ENCODE results near the gene TBX5. TPM values are rescaled to one million over a fixed set of nuclear protein-coding genes. Genes with fewer than 3 reads are reported as not detected.
"Not testable (repeated sequence)": the region's sequence is repeated elsewhere in the genome, so short reads cannot be mapped to it uniquely, and the experiment has no call there.

TBX5 gene
- total RNA-seq, 1 donor from 2014 or later = 0.20 TPM

DNA sequence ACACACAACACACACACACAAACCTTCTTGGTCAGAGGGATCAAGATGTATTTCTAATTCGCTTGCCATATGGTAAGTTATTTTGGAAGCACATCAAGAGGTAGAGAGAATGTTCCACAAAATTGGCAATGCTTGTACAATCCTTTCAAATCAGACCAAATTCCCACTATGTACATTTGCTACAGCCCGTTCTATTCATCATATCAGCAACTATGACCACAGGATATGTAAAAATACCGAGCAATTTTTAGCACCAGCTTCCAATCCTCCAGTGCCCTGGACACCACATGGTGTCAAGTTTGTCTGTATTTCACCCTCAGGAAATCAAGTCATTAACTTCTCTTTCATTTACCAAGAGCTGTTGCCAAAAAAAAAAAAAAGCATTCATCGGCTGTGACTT lies 21.2 kb downstream of the TBX5 start:
- DNase-seq (ENCODE audit: low spot score) = no peak

DNA sequence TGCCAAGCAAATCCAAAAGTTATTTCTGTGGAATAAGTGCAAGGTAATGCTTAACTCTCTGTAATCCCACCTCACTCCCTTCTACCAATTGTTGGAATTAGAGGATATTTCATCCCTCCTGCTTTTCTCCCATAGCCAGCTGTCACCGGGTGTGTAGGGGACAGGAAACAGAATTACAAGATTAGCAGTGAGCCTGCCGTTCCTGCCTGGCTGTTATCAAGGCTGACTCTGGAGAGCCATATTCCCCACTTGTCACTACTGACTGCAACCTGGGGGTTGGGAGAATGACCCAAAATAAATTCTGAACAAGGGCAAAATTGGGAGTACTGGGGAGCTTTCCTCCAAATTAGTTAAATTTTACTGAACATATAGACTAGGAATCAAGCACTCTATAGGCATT lies 24.8 kb downstream of the TBX5 start:
- no peak for DNase-seq (ENCODE audit: low spot score)

DNA sequence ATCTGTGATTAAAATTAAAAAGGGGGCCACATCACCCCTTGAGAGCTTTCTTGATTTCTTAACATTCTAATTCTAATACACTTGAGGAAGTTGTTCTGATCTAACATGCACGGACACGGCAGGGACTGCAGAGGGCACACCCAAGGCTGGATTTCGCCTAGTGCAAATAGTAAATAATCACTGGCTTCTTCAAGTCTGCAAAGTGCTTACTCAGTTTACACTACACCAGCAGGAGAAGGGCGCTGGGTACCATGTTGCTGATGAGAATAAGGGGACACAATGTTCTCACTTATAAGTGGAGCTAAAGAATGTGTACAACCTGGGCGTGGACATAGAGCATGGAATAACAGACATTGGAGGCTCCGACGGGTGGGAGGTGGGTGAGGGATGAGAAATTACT lies 34.2 kb downstream of the TBX5 start:
- DNase-seq (ENCODE audit: low spot score) = no peak

DNA sequence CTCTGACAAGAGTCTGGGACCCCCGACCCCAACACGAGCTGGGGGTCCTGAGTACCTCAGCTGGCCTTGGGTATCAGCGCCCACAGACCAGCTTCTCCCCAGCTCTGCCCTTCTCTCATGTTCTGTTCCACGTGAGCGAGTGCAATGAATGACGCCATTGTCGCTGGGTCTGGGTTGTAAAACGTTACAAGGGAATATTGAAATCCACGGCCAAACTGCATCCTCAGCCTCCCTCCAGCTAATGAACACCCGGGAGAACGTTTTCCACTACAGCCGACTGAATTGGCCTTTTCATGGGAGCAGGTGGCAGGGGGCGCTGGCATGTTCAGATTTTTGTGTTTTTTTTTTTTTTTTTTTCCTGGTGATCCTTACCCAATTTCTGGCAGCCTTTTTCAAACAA lies 34.7 kb downstream of the TBX5 start:
- DNase-seq (ENCODE audit: low spot score) = no peak

DNA sequence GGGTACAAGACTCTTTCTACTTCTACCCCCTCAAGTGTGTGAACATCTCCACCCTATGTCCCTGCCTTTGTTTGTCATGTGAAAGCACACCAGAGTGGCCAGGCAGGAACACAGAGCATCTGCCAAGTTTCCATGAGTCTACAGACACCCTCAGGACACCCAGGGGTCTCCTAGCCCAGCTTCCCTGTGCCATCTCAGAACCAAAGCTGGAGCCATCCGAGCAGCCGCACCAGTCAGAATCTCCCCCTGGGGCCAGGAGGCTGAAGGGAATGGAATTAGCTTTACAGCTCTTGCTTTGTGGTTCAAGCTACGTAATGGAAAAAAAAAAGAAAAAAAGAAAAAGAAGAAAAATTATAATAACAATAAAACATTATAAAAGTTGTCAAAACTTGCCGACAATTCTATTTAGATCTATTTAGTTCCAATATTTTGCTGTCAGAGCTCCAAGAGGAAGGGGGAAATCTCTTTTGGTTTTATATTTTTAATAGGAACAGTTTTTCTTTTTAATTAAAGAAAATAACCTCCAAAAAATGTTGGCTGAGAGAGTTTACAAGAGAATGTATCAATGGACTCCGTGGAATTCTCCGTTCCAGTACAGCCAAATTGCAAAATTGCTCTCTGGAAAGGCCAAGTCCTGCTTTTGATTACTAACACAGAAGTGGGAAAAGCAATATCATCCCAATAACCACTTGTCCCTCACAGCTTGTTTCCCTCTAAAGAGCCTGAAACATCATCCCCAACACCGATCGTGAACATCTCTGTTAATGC lies 37.1 kb downstream of the TBX5 start:
- DNase-seq (ENCODE audit: low spot score) = no peak

DNA sequence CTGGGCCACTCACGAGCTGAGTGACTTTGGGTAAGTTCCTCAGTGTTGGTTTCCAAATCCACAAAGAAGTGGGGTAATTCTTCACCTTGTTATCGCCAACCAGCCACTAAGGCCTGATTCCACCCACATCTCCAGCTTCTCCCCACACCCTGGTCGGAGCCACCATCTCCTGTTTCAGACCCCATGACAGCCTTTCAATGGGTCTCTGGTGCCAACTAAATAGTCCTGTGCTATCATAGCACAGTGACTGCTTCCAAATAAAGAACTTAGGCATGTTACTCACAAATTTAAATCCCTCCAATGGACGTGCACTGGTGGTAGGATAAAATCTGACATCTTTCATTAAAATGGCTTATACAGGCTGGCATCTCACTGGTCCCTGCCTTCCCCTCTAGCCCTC lies 44.0 kb downstream of the TBX5 start:
- no peak for DNase-seq (ENCODE audit: low spot score)

DNA sequence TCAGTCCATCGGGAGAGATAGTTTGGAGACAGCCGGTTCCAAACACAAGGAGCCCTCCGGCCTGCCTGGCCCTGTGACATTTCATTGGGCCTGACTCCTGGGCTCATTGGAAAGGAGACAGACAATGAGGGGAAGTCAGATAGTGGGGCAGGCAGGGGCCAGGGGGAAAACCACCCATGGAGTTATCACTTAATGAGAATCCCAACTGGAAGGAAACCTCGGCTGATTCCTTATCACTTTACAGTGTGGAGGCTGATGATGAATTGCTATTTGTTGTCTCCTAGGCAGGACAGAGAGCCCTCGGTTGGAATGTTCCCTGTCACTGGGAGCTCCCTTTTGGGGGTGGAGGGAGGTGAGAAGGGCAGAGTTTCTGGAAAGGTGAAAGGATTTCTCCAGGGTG lies 44.4 kb downstream of the TBX5 start:
- no peak for DNase-seq (ENCODE audit: low spot score)

DNA sequence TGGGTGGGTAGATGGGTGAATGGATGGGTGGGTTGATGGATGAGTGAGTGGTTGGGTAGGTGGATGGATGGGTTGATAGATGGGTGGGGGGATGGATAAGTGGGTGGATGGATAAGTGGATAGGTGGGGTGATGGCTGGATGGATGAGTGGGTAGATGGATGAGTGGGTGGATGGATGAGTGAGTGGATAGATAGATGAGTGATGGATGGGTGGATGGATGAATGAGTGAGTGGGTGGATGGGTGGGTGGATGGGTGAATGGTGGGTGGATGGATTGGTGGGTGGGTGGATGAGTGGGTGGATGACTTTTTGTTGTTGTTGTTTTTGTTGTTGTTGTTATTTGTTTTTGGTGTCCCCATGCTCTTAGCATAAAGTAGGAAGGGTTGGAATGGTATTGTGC lies 45.5 kb downstream of the TBX5 start:
- DNase-seq (ENCODE audit: low spot score) = no peak

DNA sequence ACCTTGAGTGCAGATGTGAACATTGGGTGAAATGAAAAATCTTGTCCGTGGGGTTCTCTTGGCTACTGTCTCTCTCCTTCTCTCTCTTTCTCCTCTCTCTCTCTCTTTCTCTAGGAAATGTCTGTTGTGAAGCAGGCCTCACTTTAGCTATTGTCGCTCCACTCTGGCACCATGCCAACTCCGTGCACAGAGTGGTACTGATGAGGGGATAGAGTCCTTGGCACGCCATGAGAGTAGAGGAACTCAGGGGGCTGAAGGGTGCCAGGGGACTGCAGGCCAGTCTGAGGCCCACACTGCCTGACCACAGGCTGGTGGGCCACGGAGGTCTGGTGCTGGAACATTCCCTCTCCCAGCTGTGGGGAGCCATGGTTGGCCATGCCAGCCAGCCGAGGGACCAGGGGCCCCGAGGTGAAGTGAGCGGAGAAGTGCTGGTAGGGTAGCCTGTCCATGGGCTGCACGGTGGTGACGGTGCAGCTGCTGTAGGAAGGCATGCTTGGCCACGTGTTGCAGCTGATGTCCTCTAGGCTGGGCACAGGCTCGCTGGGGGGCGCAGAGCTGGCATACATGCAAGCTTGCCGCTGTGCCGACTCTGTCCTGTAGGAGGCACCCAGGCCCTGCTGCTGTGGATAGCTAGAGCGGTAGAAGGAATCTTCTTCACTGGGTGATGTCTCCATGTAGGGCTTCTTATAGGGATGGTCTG lies 50.4 kb downstream of the TBX5 start:
- DNase-seq (ENCODE audit: low spot score) = no peak

DNA sequence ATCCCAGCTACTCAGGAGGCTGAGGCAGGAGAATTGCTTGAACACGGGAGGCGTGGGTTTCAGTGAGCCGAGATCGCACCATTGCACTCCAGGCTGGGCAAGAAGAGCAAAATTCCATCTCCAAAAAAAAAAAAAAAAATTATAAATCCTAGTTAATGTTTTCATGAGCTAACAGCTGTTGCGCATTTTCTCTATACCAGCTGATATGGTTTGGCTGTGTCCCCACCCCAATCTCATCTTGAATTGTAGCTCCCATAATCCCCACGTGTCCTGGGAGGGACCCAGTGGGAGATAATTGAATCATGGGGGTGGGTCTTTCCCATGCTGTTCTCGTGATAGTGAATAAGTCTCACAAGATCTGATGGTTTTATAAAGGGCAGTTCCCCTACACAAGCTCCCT lies 56.7 kb downstream of the TBX5 start:
- not testable (repeated sequence) for DNase-seq (ENCODE audit: low spot score)

DNA sequence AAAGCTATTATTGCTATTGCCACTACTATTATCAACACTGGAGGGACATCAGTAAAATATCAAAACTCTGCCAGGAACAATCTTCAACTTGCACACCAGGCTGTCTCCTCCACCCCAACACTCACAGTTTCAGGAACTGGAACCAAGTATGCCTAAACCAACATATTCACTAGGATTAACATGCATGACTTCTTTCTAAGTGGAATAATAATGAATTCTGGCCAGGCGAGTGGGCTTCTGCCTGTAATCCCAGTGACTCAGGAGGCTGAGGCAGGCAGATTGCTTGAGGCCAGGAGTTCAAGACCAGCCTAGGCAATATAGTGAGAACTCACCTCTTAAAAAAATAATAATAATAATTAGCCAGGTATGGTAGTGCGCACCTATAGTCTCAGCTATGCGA lies 58.1 kb downstream of the TBX5 start:
- no peak for DNase-seq (ENCODE audit: low spot score)

DNA sequence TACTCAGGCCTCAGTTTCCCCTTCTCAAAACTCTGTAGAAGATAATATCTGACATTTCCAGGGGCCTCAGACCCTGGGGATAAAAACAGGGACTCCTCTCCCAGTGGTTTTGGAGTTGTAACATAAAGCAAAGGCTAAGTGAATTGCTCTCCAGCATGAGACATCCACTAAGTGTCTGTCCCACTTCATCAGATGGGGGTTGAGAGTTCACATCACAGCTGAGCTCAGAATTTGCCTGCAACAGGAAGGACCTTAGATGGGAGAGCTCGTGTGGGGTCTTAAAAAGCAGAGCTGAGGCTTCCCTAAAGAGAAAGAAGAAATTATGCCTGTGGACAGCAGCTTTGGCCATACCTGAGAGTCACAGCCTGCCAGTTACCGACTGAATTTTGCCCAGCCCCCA lies 61.1 kb downstream of the TBX5 start:
- no peak for DNase-seq (ENCODE audit: low spot score)

DNA sequence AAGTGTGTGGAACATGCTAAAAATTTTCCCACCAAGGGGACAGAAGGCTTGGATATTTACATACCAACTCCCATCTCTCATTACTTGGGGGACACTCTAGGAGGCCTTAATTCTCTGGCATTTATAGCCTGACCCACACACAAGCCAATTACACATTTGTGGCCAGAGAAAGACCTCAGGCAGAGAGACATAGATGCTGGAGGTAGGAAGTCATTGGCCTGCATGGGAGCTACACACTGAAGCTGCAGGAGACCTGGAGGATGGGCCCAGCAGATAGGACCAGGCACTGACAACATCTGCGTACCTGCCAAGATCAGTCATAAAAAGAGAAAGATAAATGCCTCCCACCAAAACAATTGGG lies 61.7 kb downstream of the TBX5 start:
- no peak for DNase-seq (ENCODE audit: low spot score)

DNA sequence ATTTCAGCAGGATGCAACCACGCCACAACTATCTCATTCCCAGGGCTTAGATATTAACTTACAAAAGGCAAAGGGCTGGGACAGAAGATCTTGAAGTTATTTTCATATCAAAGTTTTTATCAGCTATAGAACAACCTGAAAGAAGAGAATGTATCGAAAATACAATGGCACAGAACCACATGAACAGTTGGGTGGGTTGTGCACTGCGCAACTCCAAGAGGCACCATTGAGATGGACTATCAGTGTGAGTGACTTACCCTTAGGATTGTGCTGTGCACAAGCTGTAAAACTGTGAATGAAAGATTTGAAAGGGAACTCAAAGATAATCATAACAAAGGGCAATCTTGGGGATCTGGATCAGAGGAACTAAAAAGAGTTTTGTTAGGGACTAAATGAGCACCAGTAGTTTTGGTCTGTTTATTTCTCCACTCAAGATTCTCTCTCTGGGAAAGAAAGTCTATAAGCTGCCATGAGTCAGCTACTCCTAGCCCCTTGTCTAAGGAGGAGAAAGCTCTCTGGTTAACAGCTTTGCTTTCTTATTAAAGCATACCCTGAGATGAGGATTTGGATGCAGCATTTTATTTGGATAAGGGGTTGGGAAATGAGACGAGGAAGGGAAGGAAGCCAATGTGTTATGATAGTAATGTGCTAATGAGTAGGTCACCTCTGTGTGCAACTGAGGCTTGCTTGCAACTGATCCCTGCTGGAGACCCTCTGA lies 62.2 kb downstream of the TBX5 start:
- no peak for DNase-seq (ENCODE audit: low spot score)

DNA sequence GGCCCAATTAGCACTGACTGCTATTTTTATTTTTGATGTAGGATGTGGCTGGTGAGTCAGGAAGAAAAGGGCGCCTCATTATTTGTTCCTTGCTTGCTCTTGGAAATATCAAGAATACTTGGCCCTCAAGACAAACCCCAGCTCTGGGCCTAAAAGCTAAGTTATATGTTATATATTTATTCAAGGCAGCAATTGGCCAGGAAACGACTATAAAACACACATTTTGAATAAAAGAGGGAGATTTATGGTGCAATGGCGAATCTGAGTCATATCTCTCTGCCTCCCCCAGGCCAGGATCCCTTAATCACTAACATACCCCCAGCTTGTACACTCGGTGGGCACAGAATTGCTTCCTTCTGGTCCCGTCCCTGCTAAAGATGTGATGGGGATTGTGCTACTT lies 63.3 kb downstream of the TBX5 start:
- DNase-seq (ENCODE audit: low spot score) = no peak

DNA sequence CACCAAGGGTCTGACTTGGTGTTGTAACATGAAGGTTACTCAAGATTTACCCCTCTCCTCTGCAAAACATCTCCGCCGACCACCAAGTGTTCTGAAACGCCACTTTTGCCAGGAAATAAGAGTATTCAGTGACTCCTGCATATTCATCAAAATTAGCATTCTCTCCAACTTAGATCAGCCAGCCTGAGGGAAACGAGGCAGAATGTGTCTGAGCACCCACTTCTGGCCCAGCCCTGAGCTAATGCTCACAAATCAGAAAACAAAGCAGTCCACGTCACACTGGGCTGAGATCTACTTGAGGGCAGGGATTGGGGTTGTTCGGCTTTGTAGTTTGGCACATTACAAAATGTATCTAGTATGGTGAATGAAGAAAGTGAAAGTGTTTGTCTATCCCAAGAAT lies 64.3 kb downstream of the TBX5 start:
- no peak for DNase-seq (ENCODE audit: low spot score)

DNA sequence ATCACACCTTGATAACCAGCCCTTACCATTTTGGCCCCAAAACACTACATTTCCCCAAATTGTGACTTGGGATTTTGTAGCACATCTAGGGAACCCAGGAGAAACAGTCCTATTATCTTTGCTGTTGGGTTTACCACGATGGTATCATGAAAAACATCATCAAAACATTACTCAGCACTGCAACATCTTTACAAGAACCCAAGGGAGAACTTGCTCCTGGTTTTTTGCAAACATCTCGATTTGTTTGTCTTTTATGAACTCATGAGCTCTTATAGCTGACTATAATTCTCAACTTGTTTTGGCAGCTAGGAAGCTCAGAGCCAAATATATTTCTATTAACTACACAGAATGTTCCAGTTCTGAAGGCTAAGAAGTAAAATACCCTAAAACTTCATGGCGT lies 65.7 kb downstream of the TBX5 start:
- no peak for DNase-seq (ENCODE audit: low spot score)

DNA sequence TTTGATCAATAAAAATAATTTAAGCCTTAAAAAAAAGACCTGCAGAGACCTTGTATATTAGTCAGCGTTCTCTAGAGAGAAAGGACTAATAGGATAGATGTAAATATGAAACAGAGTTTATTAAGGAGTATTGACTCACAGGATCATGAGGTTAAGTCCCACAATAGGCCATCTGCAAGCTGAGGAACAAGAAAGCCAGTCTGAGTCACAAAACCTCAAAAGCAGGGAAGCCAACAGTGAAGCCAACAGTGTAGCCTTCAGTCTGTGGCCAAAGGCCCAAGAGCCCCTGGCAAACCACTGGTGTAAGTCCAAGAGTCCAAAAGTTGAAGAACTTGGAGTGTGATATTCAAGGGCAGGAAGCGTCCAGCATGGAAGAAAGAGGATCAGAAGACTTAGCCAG lies 66.3 kb downstream of the TBX5 start:
- no peak for DNase-seq (ENCODE audit: low spot score)

DNA sequence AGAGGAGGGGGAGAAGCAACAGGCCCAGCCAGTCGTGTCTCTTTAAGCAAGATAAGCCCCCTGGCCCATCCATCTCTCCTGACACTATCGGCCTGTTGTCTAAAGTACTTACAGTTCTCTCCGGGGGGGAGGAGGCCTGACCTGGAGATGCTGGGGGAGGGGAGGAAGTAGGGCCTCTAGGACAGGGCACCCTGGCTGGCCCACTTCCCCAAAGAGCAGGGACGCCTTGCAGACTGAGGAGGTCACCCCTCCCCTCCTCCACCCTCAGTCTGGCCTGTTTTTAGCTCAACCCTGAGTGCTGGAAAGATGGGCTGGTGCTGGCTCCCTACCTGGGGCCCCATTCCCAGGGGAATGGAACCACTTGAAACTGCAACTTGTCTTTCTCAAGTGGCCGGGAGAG lies 70.3 kb downstream of the TBX5 start:
- DNase-seq (ENCODE audit: low spot score) = no peak

DNA sequence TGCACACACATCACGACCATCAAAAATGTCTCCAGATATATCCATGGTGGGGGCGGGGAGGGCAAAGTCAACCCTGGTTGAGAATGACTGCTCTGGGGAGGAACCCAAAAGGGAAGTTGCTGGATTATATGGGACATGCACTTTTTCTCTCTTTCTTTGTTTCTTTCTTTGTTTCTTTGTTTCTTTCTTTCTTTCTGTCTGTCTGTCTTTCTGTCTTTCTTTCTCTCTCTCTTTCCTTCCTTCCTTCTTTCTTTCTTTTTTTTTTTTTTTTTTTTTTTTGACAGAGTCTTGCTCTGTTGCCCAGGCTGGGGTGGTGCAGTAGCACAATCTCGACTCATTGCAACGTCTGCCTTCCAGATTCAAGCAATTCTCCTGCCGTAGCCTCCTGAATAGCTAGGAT lies 71.5 kb downstream of the TBX5 start:
- no peak for DNase-seq (ENCODE audit: low spot score)

DNA sequence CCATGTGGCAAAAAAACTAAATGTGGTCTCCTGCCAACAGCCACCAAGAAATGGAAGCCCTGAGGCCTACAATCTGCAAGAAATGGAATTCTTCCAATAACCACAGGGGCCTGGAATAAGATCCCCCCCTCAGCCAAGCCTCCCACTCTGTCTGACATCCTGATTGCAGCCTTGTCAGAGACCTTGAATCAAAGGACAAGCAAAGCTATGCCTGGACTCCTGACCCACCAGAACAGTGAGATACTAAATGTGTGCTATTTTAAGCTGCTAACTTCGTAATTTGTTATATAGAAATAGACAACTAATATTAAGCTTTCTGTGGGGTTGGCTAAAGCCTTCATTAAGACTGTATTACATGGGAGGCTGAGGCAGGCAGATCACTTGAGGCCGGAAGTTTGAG lies 77.7 kb downstream of the TBX5 start:
- DNase-seq (ENCODE audit: low spot score) = no peak

DNA sequence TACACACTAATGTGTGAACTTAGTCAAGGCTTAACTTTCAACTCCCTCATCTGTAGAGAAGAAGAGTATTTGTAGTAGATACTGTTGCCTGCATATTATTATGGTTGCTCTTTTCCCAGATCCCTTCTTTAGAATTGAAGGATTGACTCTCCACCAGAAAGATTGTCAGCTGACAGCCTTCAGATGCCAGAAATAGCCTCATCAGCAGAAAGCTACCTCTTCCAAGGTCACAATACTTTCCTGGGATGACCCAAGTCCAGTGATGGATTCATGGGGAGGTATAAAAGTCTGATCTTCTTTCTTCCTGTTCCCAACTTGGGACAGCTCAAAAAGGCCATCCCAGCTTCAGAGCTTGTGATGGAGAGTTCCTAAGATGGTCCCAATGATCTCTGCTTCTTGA lies 78.2 kb downstream of the TBX5 start:
- no peak for DNase-seq (ENCODE audit: low spot score)

DNA sequence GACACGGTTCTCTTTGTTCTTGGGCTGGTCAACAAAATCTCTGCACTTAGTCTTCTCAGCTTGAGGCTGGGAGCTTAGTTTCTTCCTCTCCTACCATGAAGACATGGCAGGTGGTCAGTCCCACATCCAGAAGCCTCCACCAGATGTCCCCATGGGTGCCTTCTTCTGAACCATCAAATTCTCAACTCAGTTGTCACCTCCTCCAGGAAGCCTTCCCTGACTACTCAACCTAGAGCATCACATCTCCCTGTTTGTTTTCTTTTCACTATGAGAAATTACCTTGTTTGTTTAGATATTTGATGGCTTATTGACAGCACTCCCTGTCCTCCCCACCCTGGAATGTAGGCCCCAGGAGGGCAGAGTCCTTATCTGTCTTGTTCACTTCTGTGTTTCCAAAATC lies 84.4 kb downstream of the TBX5 start:
- no peak for DNase-seq (ENCODE audit: low spot score)
